OCI-LY7 (cell line): Measurements from ENCODE around the gene CALM1. TPM values are rescaled to one million over a fixed set of nuclear protein-coding genes. Genes with fewer than 3 reads are reported as not detected.

Experiments
- BruUV-seq: library from RNA; stranded (reverse); fragments of 400-500 nt; replicated peaks from 2 replicates; lab custom pipeline; 2021; lab: Mats Ljungman, UMichigan
- CTCF ChIA-PET: fragments of 300-600 bp; sonication (Branson Sonifier 250); formaldehyde crosslinking; loops from one replicate; lab custom pipeline; 2022; ENCODE audit warnings: antibody characterized with exemption; ENCODE audit not compliant: unreplicated experiment; lab: Charles Lee
- POLR2A ChIA-PET: fragments of 300-600 bp; sonication (Branson Sonifier 250); formaldehyde crosslinking; loops from one replicate; lab custom pipeline; 2022; ENCODE audit warnings: antibody characterized with exemption; lab: Charles Lee
- DNase-seq: peaks from one replicate; pipeline ENCODE4 v3.0.0-alpha.2; 2015; ENCODE audit warnings: low spot score
- H2AFZ ChIP-seq: fragments of 200-600 bp; sonication (generic), shearing (Covaris generic); 2 replicates; pipeline ENCODE4 v1.6.1; 2014; ENCODE audit warnings: mild to moderate bottlenecking, antibody characterized with exemption, low read length, moderate library complexity
- H3K27ac ChIP-seq: fragments of 200-600 bp; sonication (generic); 2 replicates; pipeline ENCODE4 v1.5.1; 2014; ENCODE audit warnings: mixed run types, low read depth, mild to moderate bottlenecking, moderate library complexity, low read length, inconsistent platforms; ENCODE audit not compliant: poor library complexity, severe bottlenecking
- H3K36me3 ChIP-seq: fragments of 200-600 bp; sonication (generic); 2 replicates; pipeline ENCODE4 v1.6.1; 2014; ENCODE audit warnings: mild to moderate bottlenecking, antibody characterized with exemption, low read length, moderate library complexity, mixed read lengths; ENCODE audit not compliant: insufficient read depth
- H3K4me1 ChIP-seq: fragments of 200-600 bp; sonication (generic); 2 replicates; pipeline ENCODE4 v1.5.1; 2014; ENCODE audit warnings: mild to moderate bottlenecking, low read length; ENCODE audit not compliant: insufficient read depth, poor library complexity, severe bottlenecking
- H3K4me2 ChIP-seq: fragments of 200-600 bp; sonication (generic); 2 replicates; pipeline ENCODE4 v1.6.1; 2014; ENCODE audit warnings: mild to moderate bottlenecking, low read length
- H3K4me3 ChIP-seq: fragments of 200-600 bp; sonication (generic); 2 replicates; pipeline ENCODE4 v1.5.1; 2014; ENCODE audit warnings: mild to moderate bottlenecking, low read depth, low read length; ENCODE audit not compliant: poor library complexity, severe bottlenecking
- H3K79me2 ChIP-seq: fragments of 200-600 bp; sonication (generic); 2 replicates; pipeline ENCODE4 v1.6.1; 2016; ENCODE audit warnings: low read depth, mild to moderate bottlenecking, low read length, moderate library complexity, mixed read lengths; ENCODE audit not compliant: insufficient read depth
- H3K9me2 ChIP-seq: fragments of 200-600 bp; sonication (generic); 2 replicates; pipeline ENCODE4 v1.6.1; 2016; ENCODE audit warnings: mild to moderate bottlenecking, low read length, mixed read lengths; ENCODE audit not compliant: insufficient read depth
- H3K9me3 ChIP-seq: fragments of 200-600 bp; sonication (generic); 2 replicates; pipeline ENCODE4 v1.6.1; 2014; ENCODE audit warnings: mild to moderate bottlenecking, mixed run types, low read length, mixed read lengths
- H4K20me1 ChIP-seq: fragments of 200-600 bp; sonication (generic); 2 replicates; pipeline ENCODE4 v1.6.1; 2014; ENCODE audit warnings: mild to moderate bottlenecking, antibody characterized with exemption, low read length, moderate library complexity, mixed read lengths; ENCODE audit not compliant: insufficient read depth
- EZH2phosphoT487 ChIP-seq: fragments of 200-600 bp; sonication (generic); IDR thresholded peaks from 2 replicates; pipeline ENCODE4 v1.6.1; 2018; ENCODE audit warnings: low read depth, borderline replicate concordance, mild to moderate bottlenecking, mixed run types, antibody characterized with exemption, low read length, moderate library complexity, mixed read lengths
- intact Hi-C: fragments of 100-400 bp; cut with micrococcal nuclease; formaldehyde crosslinking; loops from one replicate; pipeline ENCODE4 v1.10.0; 2022; ENCODE audit not compliant: unreplicated experiment
- total RNA-seq, 2 experiments: library from RNA; depleted of rRNA in 1 of 2; stranded (reverse); fragments of >200 nt in 1 of 2; shearing (Covaris generic) in 1 of 2; gene quantifications; 2 replicates each; pipeline ENCODE4 v1.2.3, GENCODE V29; 2014 to 2022
- TF ChIP-seq, protein P1 (sequence below): fragments of 200-600 bp; sonication (generic); conservative IDR thresholded peaks from 2 replicates; pipeline ENCODE4 v1.5.1; 2014; ENCODE audit warnings: mild to moderate bottlenecking, antibody characterized with exemption, low read length, moderate library complexity, mixed read lengths

CALM1 gene
- total RNA-seq, 2 experiments from 2014 or later, result 282 to 311 TPM

DNA sequence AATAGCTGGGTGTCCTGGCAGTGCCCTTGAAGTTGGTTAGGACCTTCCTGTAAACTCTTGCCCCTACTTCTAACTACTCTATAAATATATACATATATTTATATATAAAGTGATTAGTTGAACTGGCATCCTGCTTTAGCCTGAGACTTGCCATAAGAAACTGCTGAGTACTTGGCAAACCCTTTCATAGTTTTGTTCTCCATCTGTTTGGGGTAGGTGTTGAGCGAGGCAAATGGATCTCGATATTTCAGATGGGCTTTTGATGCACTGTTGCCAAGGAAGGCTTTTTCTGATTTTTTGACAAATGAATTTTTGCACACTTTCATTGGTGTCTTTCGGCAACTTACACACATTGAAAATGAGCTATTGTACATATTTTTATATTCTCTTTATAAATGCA is 10.4 kb downstream of the CALM1 start:
- no peaks in the 10 kb centered on the region for H3K79me2 ChIP-seq
- H3K4me3 ChIP-seq, result no peak overlapping the region
- intact Hi-C loops, result no loop called here
- no peaks in the 10 kb centered on the region for H3K9me3 ChIP-seq
- no peak overlapping the region for H3K4me2 ChIP-seq
- BruUV-seq, result no TSS peak
- H2AFZ ChIP-seq, result no peak overlapping the region
- ChIA-PET POLR2A (interaction anchor here (0.7 to 1.0 kb wide), 3 partner anchors 100 to 499 kb away, joined by 3 read pairs; no protein-coding TSS in a partner anchor), CTCF (no interaction called here)
- no peaks in the 10 kb centered on the region for H3K9me2 ChIP-seq
- peaks cover 3% of the 10 kb centered on the region; the same call in 1 of the 2 replicates for H4K20me1 ChIP-seq
- H3K4me1 ChIP-seq, result no peaks in the 10 kb centered on the region
- peaks cover 51% of the 10 kb centered on the region for H3K36me3 ChIP-seq
- TF ChIP-seq, protein P1, sequence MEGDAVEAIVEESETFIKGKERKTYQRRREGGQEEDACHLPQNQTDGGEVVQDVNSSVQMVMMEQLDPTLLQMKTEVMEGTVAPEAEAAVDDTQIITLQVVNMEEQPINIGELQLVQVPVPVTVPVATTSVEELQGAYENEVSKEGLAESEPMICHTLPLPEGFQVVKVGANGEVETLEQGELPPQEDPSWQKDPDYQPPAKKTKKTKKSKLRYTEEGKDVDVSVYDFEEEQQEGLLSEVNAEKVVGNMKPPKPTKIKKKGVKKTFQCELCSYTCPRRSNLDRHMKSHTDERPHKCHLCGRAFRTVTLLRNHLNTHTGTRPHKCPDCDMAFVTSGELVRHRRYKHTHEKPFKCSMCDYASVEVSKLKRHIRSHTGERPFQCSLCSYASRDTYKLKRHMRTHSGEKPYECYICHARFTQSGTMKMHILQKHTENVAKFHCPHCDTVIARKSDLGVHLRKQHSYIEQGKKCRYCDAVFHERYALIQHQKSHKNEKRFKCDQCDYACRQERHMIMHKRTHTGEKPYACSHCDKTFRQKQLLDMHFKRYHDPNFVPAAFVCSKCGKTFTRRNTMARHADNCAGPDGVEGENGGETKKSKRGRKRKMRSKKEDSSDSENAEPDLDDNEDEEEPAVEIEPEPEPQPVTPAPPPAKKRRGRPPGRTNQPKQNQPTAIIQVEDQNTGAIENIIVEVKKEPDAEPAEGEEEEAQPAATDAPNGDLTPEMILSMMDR, result no peak
- H3K27ac ChIP-seq, result no peak overlapping the region
- DNase-seq, result no peak

DNA sequence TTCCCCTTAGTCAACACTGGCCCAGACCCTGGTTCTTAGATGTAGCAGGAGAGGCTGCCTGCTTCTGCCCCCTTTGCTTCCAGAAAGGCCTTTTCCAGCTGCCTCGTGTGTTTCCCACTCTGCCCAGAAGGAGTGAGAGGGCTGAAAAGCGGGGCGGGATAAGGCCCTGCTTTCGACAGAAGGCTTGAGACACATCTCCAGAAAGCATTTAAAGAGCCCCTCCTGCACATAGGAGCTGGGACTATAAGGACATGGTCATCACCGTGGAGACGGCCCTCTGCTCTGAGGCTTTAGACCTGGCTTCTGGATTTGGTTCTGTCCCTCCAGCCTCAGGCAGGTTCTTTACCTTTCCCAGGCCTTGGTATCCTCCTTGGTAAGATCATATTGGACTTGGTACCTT is 11.9 kb downstream of the CALM1 start:
- H3K36me3 ChIP-seq, result peaks cover 37% of the 10 kb centered on the region
- no peaks in the 10 kb centered on the region for H3K9me2 ChIP-seq
- no peaks in the 10 kb centered on the region for H3K9me3 ChIP-seq
- H3K79me2 ChIP-seq, result no peaks in the 10 kb centered on the region
- no peak overlapping the region for H3K4me3 ChIP-seq
- ChIA-PET CTCF (no interaction called here), POLR2A (no interaction called here)
- intact Hi-C loops, result no loop called here
- no peak for TF ChIP-seq EZH2phosphoT487
- TF ChIP-seq, protein P1, result no peak
- BruUV-seq, result no TSS peak
- no peak overlapping the region for H2AFZ ChIP-seq
- H3K4me1 ChIP-seq, result no peaks in the 10 kb centered on the region
- H4K20me1 ChIP-seq, result peaks cover 3% of the 10 kb centered on the region; the same call in 1 of the 2 replicates
- H3K27ac ChIP-seq, result no peak overlapping the region
- DNase-seq, result no peak
- no peak overlapping the region for H3K4me2 ChIP-seq

DNA sequence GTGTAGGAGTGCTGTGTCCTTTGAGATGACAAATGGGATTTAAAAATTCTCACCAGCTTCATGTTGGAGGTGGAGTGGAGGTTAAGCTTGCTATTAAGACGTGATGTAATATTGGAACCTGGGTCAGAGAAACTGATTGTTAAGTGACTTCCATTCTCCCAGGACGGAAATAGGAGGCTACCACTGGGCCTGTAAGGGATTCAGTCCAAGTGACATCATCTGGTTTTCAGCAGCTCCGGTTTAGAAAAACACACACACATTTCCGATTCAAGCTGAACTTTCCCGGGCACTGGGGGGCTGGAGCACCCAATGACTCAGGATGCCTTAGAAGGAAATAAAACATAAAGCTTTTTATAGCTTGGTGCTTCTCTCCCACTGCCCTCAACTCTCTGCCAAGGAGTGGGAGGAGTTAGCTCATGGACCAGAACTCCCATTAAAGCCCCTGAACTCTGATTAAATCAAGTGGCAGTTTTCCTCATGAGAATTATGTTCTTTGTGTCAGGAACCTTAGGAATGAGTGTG is 12.4 kb downstream of the CALM1 start:
- Histone ChIP-seq H2AFZ (no peak overlapping the region), H3K36me3 (peaks cover 31% of the 10 kb centered on the region), H3K4me1 (no peaks in the 10 kb centered on the region), H3K4me2 (no peak overlapping the region), H3K4me3 (no peak overlapping the region), H4K20me1 (peaks cover 3% of the 10 kb centered on the region; the same call in 1 of the 2 replicates), H3K27ac (no peak overlapping the region), H3K79me2 (no peaks in the 10 kb centered on the region), H3K9me2 (no peaks in the 10 kb centered on the region), H3K9me3 (no peaks in the 10 kb centered on the region)
- DNase-seq, result no peak
- TF ChIP-seq, protein P1, result no peak
- no peak for TF ChIP-seq EZH2phosphoT487
- CTCF ChIA-PET, result no interaction called here
- POLR2A ChIA-PET, result interaction anchor here (0.5 to 0.6 kb wide), 2 partner anchors 35 to 1887 kb away, joined by 4 to 6 read pairs; no protein-coding TSS in a partner anchor
- intact Hi-C loops, result no loop called here
- no TSS peak for BruUV-seq
